Measurements from ENCODE around the gene KRCC1. TPM values are rescaled to one million over a fixed set of nuclear protein-coding genes. Genes with fewer than 3 reads are reported as not detected.

KRCC1 gene
- polyA plus RNA-seq, 3 donors: 10.8 to 31.6 (median 24.7) TPM

- no peaks in the 10 kb centered on the region for H4K20me1 ChIP-seq (ENCODE audit: insufficient read depth, low read length)
- Mint-ChIP-seq H3K4me3 (no peak overlapping the region), H3K4me1 (peaks cover 20% of the 10 kb centered on the region), H3K27ac (no peak overlapping the region), H3K27me3 (ENCODE audit: low read depth in 3 of 3) (peaks cover 0 to 3% (median 0%) of the 10 kb centered on the region in 3 donors), H3K36me3 (no peaks in the 10 kb centered on the region), H3K9me3 (peaks cover 0 to 11% (median 0%) of the 10 kb centered on the region in 7 donors)
- H3K9me3 ChIP-seq (replicated peaks in 1 of 2; ENCODE audit: control insufficient read depth in 1 of 2, insufficient read depth in 1 of 2, low read length in 2 of 2): no peaks in the 10 kb centered on the region
- H3K4me2 ChIP-seq (replicated peaks; ENCODE audit: extremely low read depth, low read length, poor library complexity, severe bottlenecking): no peak overlapping the region
- no peak for TF ChIP-seq CTCF (IDR thresholded peaks at IDR 0.05)
- no peak overlapping the region for H3K27ac ChIP-seq (ENCODE audit: low read depth in 1 of 2, low read length in 2 of 2)
- H3K79me2 ChIP-seq (ENCODE audit: insufficient read depth, low read length): no peaks in the 10 kb centered on the region
- H3K4me1 ChIP-seq (ENCODE audit: control insufficient read depth in 1 of 2, insufficient read depth in 2 of 2, low read length in 2 of 2): peaks cover 7 to 13% of the 10 kb centered on the region in 2 donors
- 93% methylated on average over 2 of the region's 5 CpGs for WGBS (ENCODE audit: insufficient coverage)
- DNase-seq: no peak
- H3K9ac ChIP-seq (ENCODE audit: insufficient read depth, low read length, poor library complexity, severe bottlenecking): no peak overlapping the region
- no peaks in the 10 kb centered on the region for H3K36me3 ChIP-seq (replicated peaks in 1 of 2; ENCODE audit: control insufficient read depth in 1 of 2, insufficient read depth in 2 of 2, low read length in 2 of 2)
- intact Hi-C loops (cut with micrococcal nuclease): no loop called here
- no peaks in the 10 kb centered on the region for H3K27me3 ChIP-seq (ENCODE audit: control insufficient read depth in 2 of 2, insufficient read depth in 2 of 2, low read length in 2 of 2)
- no peak overlapping the region for H2AFZ ChIP-seq (ENCODE audit: insufficient read depth, low read depth, low read length, poor library complexity, severe bottlenecking)
- no peak overlapping the region for H3K4me3 ChIP-seq (replicated peaks in 1 of 3; ENCODE audit: low read depth in 2 of 3, low read length in 3 of 3)
Measured at GRCh38 chr2:88096708-88097107, 41.1 kb upstream of the KRCC1 start.

GRCh38 chr2:88095022-88095421 lies 39.4 kb upstream of the KRCC1 start:
- 80% methylated on average over 1 of the region's 3 CpGs for WGBS (ENCODE audit: insufficient coverage)
- Histone ChIP-seq H3K4me1 (ENCODE audit: control insufficient read depth in 1 of 2, insufficient read depth in 2 of 2, low read length in 2 of 2) (peaks cover 7 to 13% of the 10 kb centered on the region in 2 donors), H2AFZ (ENCODE audit: insufficient read depth, low read depth, low read length, poor library complexity, severe bottlenecking) (no peak overlapping the region), H3K79me2 (ENCODE audit: insufficient read depth, low read length) (no peaks in the 10 kb centered on the region), H3K9ac (ENCODE audit: insufficient read depth, low read length, poor library complexity, severe bottlenecking) (no peak overlapping the region), H4K20me1 (ENCODE audit: insufficient read depth, low read length) (no peaks in the 10 kb centered on the region), H3K36me3 (replicated peaks in 1 of 2; ENCODE audit: control insufficient read depth in 1 of 2, insufficient read depth in 2 of 2, low read length in 2 of 2) (no peaks in the 10 kb centered on the region), H3K27ac (ENCODE audit: low read depth in 1 of 2, low read length in 2 of 2) (no peak overlapping the region), H3K4me2 (replicated peaks; ENCODE audit: extremely low read depth, low read length, poor library complexity, severe bottlenecking) (no peak overlapping the region), H3K4me3 (replicated peaks in 1 of 3; ENCODE audit: low read depth in 2 of 3, low read length in 3 of 3) (no peak overlapping the region), H3K9me3 (replicated peaks in 1 of 2; ENCODE audit: control insufficient read depth in 1 of 2, insufficient read depth in 1 of 2, low read length in 2 of 2) (no peaks in the 10 kb centered on the region), H3K27me3 (ENCODE audit: control insufficient read depth in 2 of 2, insufficient read depth in 2 of 2, low read length in 2 of 2) (no peaks in the 10 kb centered on the region)
- no peak for DNase-seq
- intact Hi-C loops (cut with micrococcal nuclease): no loop called here
- TF ChIP-seq CTCF (IDR thresholded peaks at IDR 0.05): no peak
- no peaks in the 10 kb centered on the region for H3K36me3 Mint-ChIP-seq
- no peak overlapping the region for H3K27ac Mint-ChIP-seq
- H3K4me3 Mint-ChIP-seq: no peak overlapping the region
- peaks cover 0 to 8% (median 0%) of the 10 kb centered on the region in 7 donors for H3K9me3 Mint-ChIP-seq
- H3K4me1 Mint-ChIP-seq: peaks cover 24% of the 10 kb centered on the region
- H3K27me3 Mint-ChIP-seq (ENCODE audit: low read depth in 3 of 3): peaks cover 0 to 3% (median 3%) of the 10 kb centered on the region in 3 donors
